ENCODE results near the gene HJV. TPM values are rescaled to one million over a fixed set of nuclear protein-coding genes. Genes with fewer than 3 reads are reported as not detected.

HJV gene
- total RNA-seq, 3 donors from 2014 or later: not detected

- ATAC-seq: no peak
- Histone ChIP-seq H3K4me1 (ENCODE audit: low read depth) (peaks cover 19% of the 10 kb centered on the region), H3K4me3 (peak overlapping the region; percentile 89), H3K9me3 (no peaks in the 10 kb centered on the region), H3K36me3 (ENCODE audit: low read depth) (no peaks in the 10 kb centered on the region)
- TF ChIP-seq CTCF (IDR thresholded peaks at IDR 0.05): no peak
- intact Hi-C loops (cut with DNase I, micrococcal nuclease): no loop called here
- DNase-seq: peak in 1 of 3 donors; percentile 47
These were observed 27.0 kb downstream of the HJV start for GRCh38 chr1:145994391-145995120.

- ATAC-seq: no peak
- intact Hi-C loops (cut with DNase I, micrococcal nuclease): no loop called here
These were observed 27.7 kb downstream of the HJV start for GRCh38 chr1:145993618-145994390.

GRCh38 chr1:145992958-145993617 is 28.4 kb downstream of the HJV start:
- H3K4me1 ChIP-seq (ENCODE audit: low read depth): peaks cover 5% of the 10 kb centered on the region
- intact Hi-C loops (cut with DNase I, micrococcal nuclease): no loop called here
- ATAC-seq: no peak

More at GRCh38 chr1:145993618-145994390, 27.7 kb downstream of the HJV start:
- Histone ChIP-seq H3K4me3 (peak overlapping the region; percentile 89), H3K9me3 (no peaks in the 10 kb centered on the region), H3K4me1 (ENCODE audit: low read depth) (peaks cover 11% of the 10 kb centered on the region), H3K36me3 (ENCODE audit: low read depth) (no peaks in the 10 kb centered on the region)
- TF ChIP-seq CTCF (IDR thresholded peaks at IDR 0.05): no peak
- no peak for DNase-seq

GRCh38 chr1:145992502-145992936 is 29.0 kb downstream of the HJV start:
- no peak for TF ChIP-seq CTCF (IDR thresholded peaks at IDR 0.05)
- intact Hi-C loops (cut with DNase I, micrococcal nuclease): no loop called here
- no peak for DNase-seq
- ATAC-seq: no peak
- no peaks in the 10 kb centered on the region for H3K36me3 ChIP-seq (ENCODE audit: low read depth)
- H3K4me1 ChIP-seq (ENCODE audit: low read depth): peaks cover 5% of the 10 kb centered on the region
- no peaks in the 10 kb centered on the region for H3K9me3 ChIP-seq
- H3K4me3 ChIP-seq: no peak overlapping the region

More at GRCh38 chr1:145992958-145993617, 28.4 kb downstream of the HJV start:
- Histone ChIP-seq H3K9me3 (no peaks in the 10 kb centered on the region), H3K4me3 (peak overlapping the region; percentile 89), H3K36me3 (ENCODE audit: low read depth) (no peaks in the 10 kb centered on the region)
- no peak for DNase-seq
- no peak for TF ChIP-seq CTCF (IDR thresholded peaks at IDR 0.05)

GRCh38 chr1:145991735-145992412 is 29.7 kb downstream of the HJV start:
- Histone ChIP-seq H3K9me3 (no peaks in the 10 kb centered on the region), H3K36me3 (ENCODE audit: low read depth) (no peaks in the 10 kb centered on the region), H3K4me1 (ENCODE audit: low read depth) (peaks cover 5% of the 10 kb centered on the region), H3K4me3 (no peak overlapping the region)
- no peak for TF ChIP-seq CTCF (IDR thresholded peaks at IDR 0.05)
- intact Hi-C loops (cut with DNase I, micrococcal nuclease): no loop called here
- ATAC-seq (no peak), DNase-seq (no peak)

All from mucosa of descending colon (tissue), 3 donors.